Right kidney (tissue), 9 donors: ENCODE results near the gene ATOH8.
"Not testable (repeated sequence)": the region's sequence is repeated elsewhere in the genome, so short reads cannot be mapped to it uniquely, and the experiment has no call there.

Experiments used
- DNase-seq: peaks from one replicate; pipeline ENCODE4 v3.0.0-alpha.2; 2016
- long read RNA-seq, 8 donors: transcript quantifications; one replicate each; lab custom pipeline, GENCODE V29; 2026

ATOH8 gene
- long read RNA-seq, donor 1, partial matches to known transcripts, result 0 of 2 reads
- long read RNA-seq, donor 1, other reads (novel, unspliced or antisense), result 0 of 2 reads
- long read RNA-seq, donor 2, partial matches to known transcripts, result 0 of 4 reads
- long read RNA-seq, donor 2, other reads (novel, unspliced or antisense), result 0 of 4 reads
- long read RNA-seq, donor 3, partial matches to known transcripts, result 0 of 3 reads
- long read RNA-seq, donor 3, other reads (novel, unspliced or antisense), result 0 of 3 reads
- long read RNA-seq, donor 4, partial matches to known transcripts, result 0 of 4 reads
- long read RNA-seq, donor 4, other reads (novel, unspliced or antisense), result 0 of 4 reads
- long read RNA-seq, donor 5, partial matches to known transcripts, result 0 of 4 reads
- long read RNA-seq, donor 5, other reads (novel, unspliced or antisense), result 0 of 4 reads
- long read RNA-seq, donor 6, partial matches to known transcripts, result 0 of 4 reads
- long read RNA-seq, donor 6, other reads (novel, unspliced or antisense), result 0 of 4 reads
- long read RNA-seq, donor 7, transcript ATOH8-201 (3 exons, 2,438 nt), result major isoform, 6 of 6 reads
- long read RNA-seq, donor 7, partial matches to known transcripts, result 0 of 6 reads
- long read RNA-seq, donor 7, other reads (novel, unspliced or antisense), result 0 of 6 reads
- long read RNA-seq, donor 8, transcript ATOH8-201 (3 exons, 2,438 nt), result major isoform, 7 of 7 reads
- long read RNA-seq, donor 8, partial matches to known transcripts, result 0 of 7 reads
- long read RNA-seq, donor 8, other reads (novel, unspliced or antisense), result 0 of 7 reads

GRCh38 chr2:85753525-85754312, at the start of gene ATOH8:
TSS of gene ATOH8 (plus strand) at chr2:85753991. CDS start at chr2:85754190, 199 bp downstream.
- DNase-seq, result peak; percentile 91

GRCh38 chr2:85704038-85704437, 49.8 kb upstream of the ATOH8 start:
- no peak for DNase-seq

- DNase-seq, result no peak
These were observed 48.8 kb upstream of the ATOH8 start for GRCh38 chr2:85704800-85705679.

- no peak for DNase-seq
These were observed 48.1 kb upstream of the ATOH8 start for GRCh38 chr2:85705680-85706039.

GRCh38 chr2:85706063-85706462, 47.7 kb upstream of the ATOH8 start:
- no peak for DNase-seq

- DNase-seq, result no peak
These were observed 47.0 kb upstream of the ATOH8 start for GRCh38 chr2:85706599-85707296.

GRCh38 chr2:85707304-85707703, 46.5 kb upstream of the ATOH8 start:
- peak; percentile 43 for DNase-seq

GRCh38 chr2:85708641-85709040, 45.1 kb upstream of the ATOH8 start:
- DNase-seq, result no peak

GRCh38 chr2:85709401-85709811, 44.4 kb upstream of the ATOH8 start:
- DNase-seq, result no peak

GRCh38 chr2:85710687-85711577, 42.9 kb upstream of the ATOH8 start:
- DNase-seq, result no peak

GRCh38 chr2:85711578-85712060, 42.2 kb upstream of the ATOH8 start:
- DNase-seq, result no peak

- no peak for DNase-seq
These were observed 41.5 kb upstream of the ATOH8 start for GRCh38 chr2:85712336-85712735.

GRCh38 chr2:85712849-85713612, 40.8 kb upstream of the ATOH8 start:
- no peak for DNase-seq

- DNase-seq, result no peak
These were observed 40.0 kb upstream of the ATOH8 start for GRCh38 chr2:85713836-85714235.

GRCh38 chr2:85714421-85714820, 39.4 kb upstream of the ATOH8 start:
- not testable (repeated sequence) for DNase-seq

- DNase-seq, result no peak
These were observed 39.0 kb upstream of the ATOH8 start for GRCh38 chr2:85714841-85715240.

- DNase-seq, result no peak
These were observed 37.4 kb upstream of the ATOH8 start for GRCh38 chr2:85716346-85716914.

- no peak for DNase-seq
These were observed 36.3 kb upstream of the ATOH8 start for GRCh38 chr2:85717308-85718008.
